Femur (tissue), 1 donor: ENCODE results near the gene NBPF4.
"Not testable (repeated sequence)": the region's sequence is repeated elsewhere in the genome, so short reads cannot be mapped to it uniquely, and the experiment has no call there.

Source experiments
- DNase-seq: peaks from one replicate; pipeline ENCODE4 v3.0.0-alpha.2; 2017

NBPF4 gene, protein sequence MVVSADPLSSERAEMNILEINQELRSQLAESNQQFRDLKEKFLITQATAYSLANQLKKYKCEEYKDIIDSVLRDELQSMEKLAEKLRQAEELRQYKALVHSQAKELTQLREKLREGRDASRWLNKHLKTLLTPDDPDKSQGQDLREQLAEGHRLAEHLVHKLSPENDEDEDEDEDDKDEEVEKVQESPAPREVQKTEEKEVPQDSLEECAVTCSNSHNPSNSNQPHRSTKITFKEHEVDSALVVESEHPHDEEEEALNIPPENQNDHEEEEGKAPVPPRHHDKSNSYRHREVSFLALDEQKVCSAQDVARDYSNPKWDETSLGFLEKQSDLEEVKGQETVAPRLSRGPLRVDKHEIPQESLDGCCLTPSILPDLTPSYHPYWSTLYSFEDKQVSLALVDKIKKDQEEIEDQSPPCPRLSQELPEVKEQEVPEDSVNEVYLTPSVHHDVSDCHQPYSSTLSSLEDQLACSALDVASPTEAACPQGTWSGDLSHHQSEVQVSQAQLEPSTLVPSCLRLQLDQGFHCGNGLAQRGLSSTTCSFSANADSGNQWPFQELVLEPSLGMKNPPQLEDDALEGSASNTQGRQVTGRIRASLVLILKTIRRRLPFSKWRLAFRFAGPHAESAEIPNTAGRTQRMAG

DNA sequence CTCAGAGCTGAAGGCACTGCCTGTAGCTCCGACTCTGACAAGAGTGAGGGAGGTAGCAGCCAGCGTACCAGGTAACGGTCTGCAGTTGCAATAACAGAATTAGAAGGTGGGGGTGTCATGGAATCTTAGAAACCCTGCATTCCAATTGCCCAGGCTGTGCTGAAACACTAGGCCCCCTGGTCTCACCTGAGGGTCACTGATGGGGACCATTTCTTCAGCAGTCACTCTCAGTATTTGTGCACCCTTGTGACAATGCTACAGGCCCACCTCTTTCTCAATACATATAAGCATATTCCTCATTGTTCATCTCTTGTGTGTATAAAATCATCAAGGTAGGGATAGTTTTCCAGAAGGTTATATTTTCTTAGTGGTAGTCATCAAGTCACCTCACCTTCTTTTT, at the start of gene NBPF4:
NBPF4 (minus strand) TSS at position 101 of the 400 bp plus-strand sequence. CDS start 315 bp downstream, outside the sequence.
- not testable (repeated sequence) for DNase-seq

DNA sequence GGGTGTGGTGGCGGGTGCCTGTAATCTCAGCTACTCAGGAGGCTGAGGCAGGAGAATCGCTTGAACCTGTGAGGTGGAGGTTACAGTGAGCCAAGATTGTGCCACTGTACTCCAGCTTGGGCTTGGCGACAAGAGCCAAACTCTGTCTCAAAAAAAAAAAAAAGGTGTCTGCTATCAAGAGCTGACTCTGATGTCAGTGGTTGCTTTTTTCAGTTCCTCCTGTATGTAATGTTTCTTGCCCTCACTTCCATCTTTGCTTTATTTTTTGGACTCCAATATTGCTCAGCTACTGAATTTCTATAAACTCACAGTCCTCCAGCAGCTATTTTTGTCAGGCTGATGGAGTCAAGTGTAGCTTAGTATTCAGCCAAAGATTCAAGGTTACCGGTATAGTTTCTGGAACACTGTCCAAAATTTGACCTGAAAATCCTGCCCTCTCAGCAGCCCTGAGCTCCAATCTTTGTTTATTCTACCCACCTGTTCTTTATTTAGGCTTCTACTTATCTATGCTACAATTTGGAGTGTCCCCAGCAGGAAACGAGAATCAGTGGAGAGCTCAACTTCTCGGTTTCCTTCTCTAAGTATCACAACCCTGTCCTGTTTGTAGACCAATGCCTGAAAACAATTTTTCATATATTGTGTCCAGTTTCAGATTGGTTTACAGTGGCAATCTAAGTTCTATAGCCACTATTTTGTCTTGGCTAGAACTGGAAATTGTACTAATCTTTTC, 38.8 kb upstream of the NBPF4 start:
- not testable (repeated sequence) for DNase-seq

DNA sequence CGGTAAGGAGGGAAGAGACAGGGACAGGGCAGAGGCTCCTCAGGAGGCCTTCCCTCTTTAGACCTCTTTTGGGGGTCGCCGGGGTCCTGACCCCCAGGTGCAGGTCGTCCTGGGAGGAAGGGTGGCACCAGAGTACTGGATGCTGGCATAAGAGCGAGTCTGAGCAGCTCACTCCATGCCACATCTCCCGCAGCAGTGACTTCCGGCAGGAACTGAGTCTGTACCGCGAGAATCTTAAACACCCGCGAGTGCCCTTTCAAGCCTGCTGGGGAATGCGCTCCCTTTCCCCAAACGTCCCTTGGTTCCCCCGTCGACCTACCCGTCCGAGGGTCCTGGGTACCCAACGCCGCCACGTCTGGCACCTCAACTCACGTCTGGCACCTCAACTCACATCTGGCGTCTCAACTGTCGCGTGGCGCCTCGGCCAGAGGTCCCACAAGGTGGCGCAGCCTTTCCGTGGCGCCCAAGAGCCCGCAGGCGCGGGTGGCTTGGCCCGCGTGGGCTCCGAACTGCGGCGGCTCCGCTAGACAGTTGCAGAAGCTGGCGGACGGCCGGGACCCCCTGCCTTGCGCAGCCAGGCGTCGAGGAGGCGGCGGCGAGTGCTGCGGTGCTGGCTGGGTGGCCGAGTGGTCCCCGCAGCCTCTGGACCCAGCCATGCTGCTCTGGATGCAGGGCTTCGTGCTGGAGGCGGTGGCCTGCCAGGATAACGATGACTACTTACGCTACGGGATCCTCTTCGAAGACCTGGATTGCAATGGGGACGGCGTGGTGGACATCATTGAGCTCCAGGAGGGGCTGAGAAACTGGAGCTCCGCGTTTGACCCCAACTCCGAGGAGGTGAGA, 28.8 kb upstream of the NBPF4 start:
- DNase-seq: not testable (repeated sequence)

DNA sequence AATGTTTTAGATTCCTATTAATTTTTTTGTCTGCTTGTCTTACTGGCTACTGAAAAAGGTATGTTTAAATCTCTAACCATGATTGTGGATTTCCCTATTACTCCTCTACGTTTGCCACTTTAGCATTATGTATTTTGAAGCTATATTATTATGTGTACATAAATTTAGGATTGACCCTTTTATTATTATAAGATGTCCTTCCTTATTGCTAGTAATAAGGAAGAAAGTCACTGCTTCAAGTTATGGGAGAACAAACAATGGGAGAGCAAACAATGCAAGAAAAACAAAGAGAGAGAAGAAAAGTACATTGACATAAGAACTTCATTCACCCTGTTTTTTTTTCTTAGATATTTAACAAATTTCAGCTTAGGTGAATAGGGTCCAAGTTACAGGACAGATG, 23.2 kb upstream of the NBPF4 start:
- DNase-seq: not testable (repeated sequence)

DNA sequence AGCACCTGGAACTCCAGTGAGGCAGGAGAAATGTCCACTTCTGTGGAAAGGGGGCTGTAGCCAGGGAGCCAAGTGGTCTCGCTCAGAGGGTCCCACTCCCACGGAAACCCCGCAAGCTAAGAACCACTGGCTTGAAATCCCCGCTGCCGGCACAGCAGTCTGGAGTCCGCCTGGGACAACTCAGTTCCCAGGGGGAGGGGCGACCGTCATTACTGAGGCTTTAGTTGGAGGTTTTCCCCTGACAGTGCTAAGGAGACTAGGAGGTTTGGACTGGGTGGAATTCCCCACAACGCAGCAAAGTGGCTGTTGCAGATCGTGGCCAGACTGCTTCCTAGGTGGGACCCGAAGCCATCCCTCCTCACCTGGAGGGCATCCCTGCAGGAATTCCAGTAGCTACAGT, 18.1 kb upstream of the NBPF4 start:
- DNase-seq: not testable (repeated sequence)

DNA sequence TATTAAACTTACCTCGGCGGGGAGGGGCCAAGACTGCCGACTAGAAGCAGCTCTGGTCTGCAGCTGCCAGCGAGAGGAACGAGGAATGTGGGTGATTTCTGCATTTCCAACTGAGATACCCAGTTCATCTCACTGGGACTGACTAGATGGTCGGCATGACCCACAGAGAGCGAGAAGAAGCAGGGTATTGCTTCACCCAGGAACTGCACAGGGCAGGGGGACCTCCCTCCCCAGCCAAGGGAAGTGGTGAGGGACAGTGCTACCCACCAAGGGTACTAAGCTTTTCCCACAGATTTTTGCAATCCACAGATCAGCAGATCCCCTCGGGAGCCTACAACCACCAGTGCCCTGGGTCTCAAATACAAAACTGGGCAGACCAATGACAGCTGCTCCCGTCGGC, 17.6 kb upstream of the NBPF4 start:
- not testable (repeated sequence) for DNase-seq

DNA sequence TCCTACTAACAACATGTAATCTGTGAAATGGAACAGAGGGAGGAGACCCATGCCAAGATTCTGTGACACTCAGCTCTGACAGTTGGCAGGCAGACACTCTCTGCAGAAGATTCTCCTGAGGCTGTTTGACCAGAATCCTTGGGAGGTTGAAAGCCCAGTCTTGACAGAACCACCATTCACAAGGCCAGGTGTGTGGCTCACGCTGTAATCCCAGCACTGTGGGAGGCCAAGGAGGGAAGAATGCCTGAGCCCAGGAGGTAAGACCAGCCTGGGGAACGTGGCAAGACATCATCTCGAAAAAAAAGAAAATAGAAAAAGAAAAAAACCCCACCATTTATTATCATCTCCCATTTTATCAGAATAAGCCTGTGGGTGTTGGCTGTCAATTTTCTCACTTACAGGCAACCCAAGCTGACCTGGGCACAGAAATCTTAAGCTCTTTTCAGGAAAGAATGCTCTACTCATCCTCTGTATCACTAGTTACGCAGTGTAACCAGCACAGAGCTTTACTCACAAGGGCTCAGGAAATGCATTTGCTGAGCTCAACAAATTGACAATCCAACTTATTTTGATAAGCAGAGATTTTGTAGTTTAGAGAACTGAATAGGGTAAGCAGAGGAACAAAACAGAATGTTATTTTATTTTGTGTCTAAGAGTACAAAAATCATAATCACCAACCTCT, 16.8 kb upstream of the NBPF4 start:
- DNase-seq: not testable (repeated sequence)

DNA sequence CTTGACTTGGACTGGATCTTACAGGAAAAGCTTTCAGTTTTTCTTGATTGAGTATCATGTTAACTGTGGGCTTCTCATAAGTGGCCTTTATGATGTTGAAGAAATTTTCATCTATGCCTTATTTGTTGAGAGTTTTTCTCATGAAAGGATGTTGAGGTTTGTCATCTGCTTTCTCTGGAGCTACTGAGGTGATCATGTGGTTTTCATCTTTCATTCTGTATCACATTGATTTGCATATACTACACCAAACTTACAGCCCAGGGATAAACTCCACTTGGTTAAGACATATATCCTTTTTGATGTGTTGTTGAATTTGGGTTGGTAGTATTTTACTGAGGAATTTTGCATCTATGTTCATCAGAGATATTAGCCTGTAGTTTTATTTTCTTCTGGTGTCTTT, 11.6 kb upstream of the NBPF4 start:
- not testable (repeated sequence) for DNase-seq

DNA sequence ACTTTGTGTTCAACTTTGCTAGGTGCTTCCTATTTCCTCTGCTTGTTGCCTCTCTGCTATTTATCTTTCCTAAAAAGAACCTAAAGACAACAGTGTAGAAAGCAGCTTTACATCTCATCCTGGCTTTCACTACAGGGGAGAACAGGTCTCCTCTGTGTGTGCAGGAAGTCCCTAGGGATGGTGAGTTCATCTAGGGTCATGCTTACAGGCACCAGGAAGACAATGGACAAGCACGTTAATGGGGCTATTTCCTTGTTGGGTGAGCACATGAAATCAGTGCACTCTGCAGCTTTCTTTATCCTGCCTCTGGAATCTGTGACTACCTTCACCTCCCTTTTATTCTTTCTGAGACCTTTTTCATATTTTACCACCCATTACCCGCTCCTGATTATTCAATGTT, 4.5 kb downstream of the NBPF4 start:
- not testable (repeated sequence) for DNase-seq

DNA sequence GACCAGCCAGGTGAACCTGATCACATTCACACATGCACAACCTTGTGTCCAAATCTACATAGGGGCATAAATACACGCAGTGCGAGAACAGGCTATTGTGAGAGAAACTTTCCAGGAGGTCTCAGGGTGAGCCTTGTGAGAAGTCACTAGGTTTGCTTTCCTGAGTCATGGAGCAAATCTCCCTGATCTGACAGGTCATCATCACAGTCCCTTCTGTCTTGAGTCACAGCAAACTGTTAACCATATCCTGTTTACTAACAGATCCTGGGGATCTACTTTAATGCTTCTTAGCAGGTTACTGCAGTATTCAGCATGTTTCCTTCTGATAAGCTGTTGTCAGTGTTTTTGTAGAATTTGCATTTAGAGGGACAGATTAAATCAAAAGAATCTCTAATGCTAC, 8.6 kb downstream of the NBPF4 start:
- not testable (repeated sequence) for DNase-seq

DNA sequence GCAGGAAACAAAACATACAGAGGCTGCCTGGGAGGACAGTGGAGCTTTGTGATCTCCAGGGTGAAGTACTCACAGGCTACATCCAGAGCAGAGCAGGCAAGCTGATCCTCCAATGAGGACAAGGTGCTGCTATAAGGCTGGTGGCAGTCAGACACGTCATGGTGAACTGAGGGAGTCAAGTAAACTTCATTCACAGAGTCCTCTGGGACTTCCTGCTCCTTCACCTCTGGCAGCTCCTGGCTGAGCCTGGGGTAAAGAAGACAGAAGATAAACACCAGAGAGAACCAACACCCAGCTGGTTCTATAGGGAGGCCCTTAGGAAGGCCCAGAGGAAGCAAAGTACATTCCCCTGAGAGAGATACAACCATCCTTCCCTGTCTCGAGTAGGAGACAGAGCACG, 11.7 kb downstream of the NBPF4 start:
- DNase-seq: not testable (repeated sequence)

DNA sequence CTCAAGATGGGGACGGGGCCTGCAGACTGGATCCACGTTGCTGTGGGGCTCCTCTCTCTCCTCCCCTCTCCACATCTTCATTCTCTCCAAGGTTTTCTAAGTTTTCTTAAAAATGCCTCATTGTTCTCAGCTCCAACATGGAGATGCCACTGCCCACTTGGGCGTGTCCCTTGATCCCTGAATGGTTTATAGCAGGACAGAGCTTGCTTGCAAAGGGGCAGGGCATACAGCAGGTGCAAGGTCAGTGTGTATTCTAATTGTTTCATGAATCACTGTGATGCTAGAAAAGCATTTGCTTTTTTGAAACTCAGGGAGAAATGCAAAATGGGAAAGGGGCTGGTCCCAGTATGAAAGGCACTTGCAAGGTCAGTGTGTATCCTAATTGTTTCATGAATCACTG, 13.9 kb downstream of the NBPF4 start:
- DNase-seq: not testable (repeated sequence)

DNA sequence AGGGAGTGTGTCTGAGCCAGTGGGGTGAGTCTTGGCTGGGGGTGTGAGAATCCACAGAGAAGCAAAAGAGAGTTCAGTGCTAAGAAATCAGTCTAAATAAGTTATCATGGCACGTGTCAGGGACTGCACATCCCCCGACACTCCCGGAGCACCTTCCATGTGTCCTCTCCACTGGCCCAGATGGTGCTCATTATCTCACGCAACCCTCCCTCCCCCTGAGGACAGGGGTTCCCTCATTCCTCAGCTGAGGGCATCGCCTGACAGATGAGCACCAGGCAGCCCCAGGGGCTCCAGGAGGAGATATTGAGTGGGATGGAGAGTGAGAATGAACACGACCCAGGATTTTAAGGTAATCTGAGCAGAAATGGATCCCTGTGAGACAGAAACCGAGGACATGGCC, 16.1 kb downstream of the NBPF4 start:
- not testable (repeated sequence) for DNase-seq

DNA sequence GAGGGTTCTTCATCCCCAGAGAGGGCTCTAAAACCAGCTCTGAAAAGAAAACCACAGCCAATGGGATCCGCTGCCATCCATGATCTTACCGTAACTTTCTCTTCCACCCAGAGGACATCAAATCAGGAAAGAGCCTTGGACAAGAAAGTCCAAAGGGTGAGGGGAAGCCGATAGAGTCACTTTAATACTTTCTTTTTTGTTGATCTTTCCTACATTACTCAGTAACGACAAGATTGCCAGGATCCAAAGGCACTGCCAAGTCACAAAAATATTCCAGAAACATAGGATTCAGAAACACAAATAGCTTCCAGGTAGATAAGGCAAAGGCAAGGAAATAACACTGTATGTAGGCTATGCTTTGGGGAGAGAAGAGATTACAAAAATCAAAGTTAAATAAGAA, 17.0 kb downstream of the NBPF4 start:
- not testable (repeated sequence) for DNase-seq

DNA sequence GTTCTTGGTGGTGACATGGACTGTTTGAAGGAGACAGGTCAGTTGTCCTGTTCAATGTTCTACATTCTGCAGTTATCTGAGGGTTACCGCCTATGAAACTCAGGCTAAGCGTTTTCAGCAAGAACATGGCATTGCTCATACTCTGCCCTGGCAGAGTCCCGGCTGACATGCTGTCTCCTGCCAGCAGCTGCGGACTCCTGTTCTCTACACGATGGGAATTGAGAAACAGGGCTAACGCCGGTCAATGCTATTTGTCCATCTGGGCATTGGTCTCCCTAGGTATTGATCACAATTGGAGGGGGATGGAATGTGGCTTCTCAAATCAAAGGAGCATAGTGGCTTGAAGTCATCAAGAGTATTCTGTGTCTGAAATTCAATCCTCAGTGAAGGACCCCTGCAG, 20.6 kb downstream of the NBPF4 start:
- DNase-seq: not testable (repeated sequence)

DNA sequence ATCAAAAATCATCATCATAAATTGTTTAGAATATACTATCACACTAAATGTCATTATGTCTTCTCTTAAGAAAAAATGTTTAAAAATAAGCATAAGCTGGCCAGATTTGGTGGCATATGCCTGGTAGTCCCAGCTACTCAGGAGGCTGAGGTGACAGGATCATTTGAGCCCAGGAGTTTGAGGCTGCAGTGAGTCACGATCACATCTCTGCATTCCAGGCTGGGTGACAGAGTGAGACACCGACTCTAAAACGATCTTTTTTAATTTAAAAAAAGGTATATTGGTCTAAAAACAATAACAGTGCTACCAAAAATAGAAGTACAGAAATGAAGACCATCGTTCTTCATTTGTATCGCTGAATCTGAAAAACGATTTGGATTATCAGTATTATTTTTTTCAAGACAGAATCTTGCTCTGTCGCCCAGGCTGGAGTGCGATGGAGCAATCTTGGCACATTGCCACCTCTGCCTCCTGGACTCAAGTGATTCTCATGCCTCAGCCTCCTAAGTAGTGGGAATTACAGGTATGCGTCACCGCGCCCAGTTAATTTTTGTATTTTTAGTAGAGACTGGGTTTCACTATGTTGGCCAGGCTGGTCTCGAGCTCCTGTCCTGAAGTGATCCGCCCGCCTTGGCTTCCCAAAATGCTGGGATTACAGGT, 26.2 kb downstream of the NBPF4 start:
- not testable (repeated sequence) for DNase-seq

DNA sequence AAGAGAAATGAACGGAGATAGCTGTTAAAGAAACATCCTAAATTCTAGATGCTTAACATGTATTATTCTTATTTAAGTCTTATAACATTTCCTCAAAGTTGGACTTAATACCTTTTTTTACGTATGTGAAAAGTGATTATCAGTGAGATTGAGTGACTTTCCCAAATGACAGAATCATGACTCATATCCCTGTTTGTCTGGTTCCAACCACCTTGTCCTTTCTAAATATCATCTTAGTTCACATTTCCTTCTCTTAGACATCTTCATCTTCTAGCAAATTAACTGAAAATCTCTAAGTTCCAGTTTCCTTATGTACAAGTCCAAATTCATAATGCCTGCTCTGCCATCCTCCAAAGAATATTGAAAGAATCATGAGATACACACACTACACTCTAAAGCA, 26.9 kb downstream of the NBPF4 start:
- not testable (repeated sequence) for DNase-seq

DNA sequence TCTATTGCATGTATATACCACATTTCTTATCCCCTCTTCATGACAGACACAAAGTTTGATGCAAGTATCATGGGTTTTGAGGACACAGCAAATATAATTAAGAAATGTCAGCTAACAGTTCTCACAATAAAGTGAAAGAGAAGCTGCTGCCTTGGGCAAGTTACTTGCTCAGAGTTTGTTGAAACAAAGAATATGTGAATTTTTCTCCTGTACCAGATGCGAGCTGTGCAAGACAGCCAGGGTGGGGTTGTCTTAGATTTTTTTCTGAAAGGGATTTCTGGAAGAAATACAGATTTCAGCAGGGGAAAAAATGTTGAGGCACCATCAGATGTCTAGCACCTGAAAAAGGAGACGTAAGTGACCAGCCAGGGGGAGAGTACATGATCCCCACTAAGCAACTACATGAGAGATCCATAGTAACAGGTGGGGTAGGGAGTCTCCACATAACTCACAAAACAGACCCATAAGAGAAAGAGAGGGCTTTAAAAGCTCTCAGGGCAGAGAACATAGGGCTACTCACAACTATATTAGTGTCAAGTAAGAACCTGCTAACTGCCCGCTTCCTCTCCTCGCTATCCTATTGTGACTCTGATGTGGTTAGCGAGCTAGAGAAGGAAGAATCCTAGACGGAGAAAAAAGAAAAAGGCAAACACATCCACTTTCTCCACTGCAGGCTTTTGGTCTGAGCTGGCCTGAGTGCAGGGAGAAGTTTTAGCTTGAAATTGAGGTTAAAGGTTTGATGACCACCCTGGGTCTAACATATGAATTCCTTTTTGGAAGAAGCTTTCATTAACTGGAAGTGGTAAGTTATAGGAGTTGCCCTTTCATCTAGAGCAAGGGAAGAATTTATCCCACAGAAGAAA, 27.6 kb downstream of the NBPF4 start:
- not testable (repeated sequence) for DNase-seq

DNA sequence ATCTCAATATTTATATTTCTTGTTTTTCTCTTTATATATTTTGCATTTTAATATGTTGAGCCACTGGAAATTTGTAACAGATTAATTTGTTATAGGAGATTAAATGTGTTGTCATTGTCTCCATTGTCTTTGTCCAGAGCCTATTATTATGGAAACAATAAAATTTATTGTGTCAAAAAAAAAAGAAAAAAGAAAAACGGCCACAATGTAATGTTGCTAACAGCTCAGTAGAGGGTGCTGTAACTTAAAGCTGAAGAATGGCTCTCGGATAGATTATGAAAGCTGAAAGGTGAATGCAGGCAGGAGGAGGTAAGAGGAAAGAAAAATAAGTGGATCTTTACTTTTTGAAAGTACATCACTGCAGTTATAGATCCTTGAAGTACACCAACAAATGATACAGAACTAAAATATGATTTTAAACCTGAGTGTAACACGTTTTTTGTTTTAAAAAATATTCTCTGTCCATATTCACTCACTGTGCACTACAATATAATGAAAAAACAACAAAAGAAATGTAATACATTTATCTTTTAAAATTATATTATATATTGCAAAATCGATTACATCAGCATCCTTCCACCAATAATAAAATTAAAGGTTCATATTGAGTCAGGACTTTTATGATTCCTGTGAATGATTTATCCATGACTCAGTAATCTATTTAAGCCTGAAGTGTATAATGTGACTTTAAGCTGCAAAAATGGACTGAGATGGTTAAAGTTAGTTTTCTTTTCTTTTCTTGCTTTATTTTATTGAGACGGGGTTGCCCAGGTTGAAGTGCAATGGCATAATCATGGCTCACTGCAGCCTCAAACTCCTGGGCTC, 29.0 kb downstream of the NBPF4 start:
- not testable (repeated sequence) for DNase-seq
